OCI-LY7 (cell line): Measurements from ENCODE around the gene RHBDL1. TPM values are rescaled to one million over a fixed set of nuclear protein-coding genes. Genes with fewer than 3 reads are reported as not detected.

Experiments
- BruUV-seq: library from RNA; stranded (reverse); fragments of 400-500 nt; replicated peaks from 2 replicates; lab custom pipeline; 2021; lab: Mats Ljungman, UMichigan
- CTCF ChIA-PET: fragments of 300-600 bp; sonication (Branson Sonifier 250); formaldehyde crosslinking; loops from one replicate; lab custom pipeline; 2022; ENCODE audit warnings: antibody characterized with exemption; ENCODE audit not compliant: unreplicated experiment; lab: Charles Lee
- POLR2A ChIA-PET: fragments of 300-600 bp; sonication (Branson Sonifier 250); formaldehyde crosslinking; loops from one replicate; lab custom pipeline; 2022; ENCODE audit warnings: antibody characterized with exemption; lab: Charles Lee
- DNase-seq: peaks from one replicate; pipeline ENCODE4 v3.0.0-alpha.2; 2015; ENCODE audit warnings: low spot score
- H2AFZ ChIP-seq: fragments of 200-600 bp; sonication (generic), shearing (Covaris generic); 2 replicates; pipeline ENCODE4 v1.6.1; 2014; ENCODE audit warnings: mild to moderate bottlenecking, antibody characterized with exemption, low read length, moderate library complexity
- H3K27ac ChIP-seq: fragments of 200-600 bp; sonication (generic); 2 replicates; pipeline ENCODE4 v1.5.1; 2014; ENCODE audit warnings: mixed run types, low read depth, mild to moderate bottlenecking, moderate library complexity, low read length, inconsistent platforms; ENCODE audit not compliant: poor library complexity, severe bottlenecking
- H3K36me3 ChIP-seq: fragments of 200-600 bp; sonication (generic); 2 replicates; pipeline ENCODE4 v1.6.1; 2014; ENCODE audit warnings: mild to moderate bottlenecking, antibody characterized with exemption, low read length, moderate library complexity, mixed read lengths; ENCODE audit not compliant: insufficient read depth
- H3K4me1 ChIP-seq: fragments of 200-600 bp; sonication (generic); 2 replicates; pipeline ENCODE4 v1.5.1; 2014; ENCODE audit warnings: mild to moderate bottlenecking, low read length; ENCODE audit not compliant: insufficient read depth, poor library complexity, severe bottlenecking
- H3K4me2 ChIP-seq: fragments of 200-600 bp; sonication (generic); 2 replicates; pipeline ENCODE4 v1.6.1; 2014; ENCODE audit warnings: mild to moderate bottlenecking, low read length
- H3K4me3 ChIP-seq: fragments of 200-600 bp; sonication (generic); 2 replicates; pipeline ENCODE4 v1.5.1; 2014; ENCODE audit warnings: mild to moderate bottlenecking, low read depth, low read length; ENCODE audit not compliant: poor library complexity, severe bottlenecking
- H3K79me2 ChIP-seq: fragments of 200-600 bp; sonication (generic); 2 replicates; pipeline ENCODE4 v1.6.1; 2016; ENCODE audit warnings: low read depth, mild to moderate bottlenecking, low read length, moderate library complexity, mixed read lengths; ENCODE audit not compliant: insufficient read depth
- H3K9me2 ChIP-seq: fragments of 200-600 bp; sonication (generic); 2 replicates; pipeline ENCODE4 v1.6.1; 2016; ENCODE audit warnings: mild to moderate bottlenecking, low read length, mixed read lengths; ENCODE audit not compliant: insufficient read depth
- H3K9me3 ChIP-seq: fragments of 200-600 bp; sonication (generic); 2 replicates; pipeline ENCODE4 v1.6.1; 2014; ENCODE audit warnings: mild to moderate bottlenecking, mixed run types, low read length, mixed read lengths
- H4K20me1 ChIP-seq: fragments of 200-600 bp; sonication (generic); 2 replicates; pipeline ENCODE4 v1.6.1; 2014; ENCODE audit warnings: mild to moderate bottlenecking, antibody characterized with exemption, low read length, moderate library complexity, mixed read lengths; ENCODE audit not compliant: insufficient read depth
- CTCF ChIP-seq: fragments of 200-600 bp; sonication (generic); conservative IDR thresholded peaks from 2 replicates; pipeline ENCODE4 v1.5.1; 2014; ENCODE audit warnings: mild to moderate bottlenecking, antibody characterized with exemption, low read length, moderate library complexity, mixed read lengths
- EZH2phosphoT487 ChIP-seq: fragments of 200-600 bp; sonication (generic); IDR thresholded peaks from 2 replicates; pipeline ENCODE4 v1.6.1; 2018; ENCODE audit warnings: low read depth, borderline replicate concordance, mild to moderate bottlenecking, mixed run types, antibody characterized with exemption, low read length, moderate library complexity, mixed read lengths
- intact Hi-C: fragments of 100-400 bp; cut with micrococcal nuclease; formaldehyde crosslinking; loops from one replicate; pipeline ENCODE4 v1.10.0; 2022; ENCODE audit not compliant: unreplicated experiment
- total RNA-seq, 2 experiments: library from RNA; depleted of rRNA in 1 of 2; stranded (reverse); fragments of >200 nt in 1 of 2; shearing (Covaris generic) in 1 of 2; gene quantifications; 2 replicates each; pipeline ENCODE4 v1.2.3, GENCODE V29; 2014 to 2022

RHBDL1 gene
- total RNA-seq, 2 experiments from 2014 or later: 4.2 TPM

- Histone ChIP-seq H3K27ac (no peak overlapping the region), H3K36me3 (no peaks in the 10 kb centered on the region), H3K4me1 (no peaks in the 10 kb centered on the region), H3K4me3 (no peak overlapping the region), H3K9me2 (no peaks in the 10 kb centered on the region), H3K9me3 (no peaks in the 10 kb centered on the region), H2AFZ (no peak overlapping the region), H3K79me2 (no peaks in the 10 kb centered on the region), H3K4me2 (no peak overlapping the region), H4K20me1 (no peaks in the 10 kb centered on the region)
- DNase-seq: no peak
- POLR2A ChIA-PET: no interaction called here
- no peak for TF ChIP-seq CTCF
- TF ChIP-seq EZH2phosphoT487: no peak
- CTCF ChIA-PET: no interaction called here
- intact Hi-C loops: no loop called here
- no TSS peak for BruUV-seq
Observed at GRCh38 chr16:704047-704446, 28.6 kb downstream of the RHBDL1 start.

- DNase-seq: no peak
- no peak for TF ChIP-seq EZH2phosphoT487
- TF ChIP-seq CTCF: no peak
- BruUV-seq: no TSS peak
- no peaks in the 10 kb centered on the region for H4K20me1 ChIP-seq
- H3K9me2 ChIP-seq: no peaks in the 10 kb centered on the region
- no peak overlapping the region for H3K4me3 ChIP-seq
- H3K9me3 ChIP-seq: no peaks in the 10 kb centered on the region
- H3K4me1 ChIP-seq: no peaks in the 10 kb centered on the region
- no peaks in the 10 kb centered on the region for H3K79me2 ChIP-seq
- ChIA-PET POLR2A (interaction anchor here (0.6 kb wide), 1 partner anchor 65 kb away, joined by 5 read pairs; no protein-coding TSS in a partner anchor), CTCF (no interaction called here)
- H3K36me3 ChIP-seq: no peaks in the 10 kb centered on the region
- H2AFZ ChIP-seq: no peak overlapping the region
- intact Hi-C loops: no loop called here
- no peak overlapping the region for H3K27ac ChIP-seq
- no peak overlapping the region for H3K4me2 ChIP-seq
Observed at GRCh38 chr16:704552-705380, 29.3 kb downstream of the RHBDL1 start.
